H4 (cell line): ENCODE data around the gene ABHD17C. TPM values are rescaled to one million over a fixed set of nuclear protein-coding genes. Genes with fewer than 3 reads are reported as not detected.
"Not testable (repeated sequence)": the region's sequence is repeated elsewhere in the genome, so short reads cannot be mapped to it uniquely, and the experiment has no call there.

Experiments used
- DNase-seq: peaks from one replicate; pipeline ENCODE4 v3.0.0-alpha.2; 2015; ENCODE audit warnings: low spot score
- total RNA-seq: library from RNA; depleted of rRNA; stranded (reverse); fragments of >200 nt; shearing (Covaris generic); gene quantifications from 2 replicates; pipeline ENCODE4 v1.2.3, GENCODE V29; 2014; rRNA removed

Gene ABHD17C
- total RNA-seq, result 3.5 and 11.0 TPM in 2 replicates

DNA sequence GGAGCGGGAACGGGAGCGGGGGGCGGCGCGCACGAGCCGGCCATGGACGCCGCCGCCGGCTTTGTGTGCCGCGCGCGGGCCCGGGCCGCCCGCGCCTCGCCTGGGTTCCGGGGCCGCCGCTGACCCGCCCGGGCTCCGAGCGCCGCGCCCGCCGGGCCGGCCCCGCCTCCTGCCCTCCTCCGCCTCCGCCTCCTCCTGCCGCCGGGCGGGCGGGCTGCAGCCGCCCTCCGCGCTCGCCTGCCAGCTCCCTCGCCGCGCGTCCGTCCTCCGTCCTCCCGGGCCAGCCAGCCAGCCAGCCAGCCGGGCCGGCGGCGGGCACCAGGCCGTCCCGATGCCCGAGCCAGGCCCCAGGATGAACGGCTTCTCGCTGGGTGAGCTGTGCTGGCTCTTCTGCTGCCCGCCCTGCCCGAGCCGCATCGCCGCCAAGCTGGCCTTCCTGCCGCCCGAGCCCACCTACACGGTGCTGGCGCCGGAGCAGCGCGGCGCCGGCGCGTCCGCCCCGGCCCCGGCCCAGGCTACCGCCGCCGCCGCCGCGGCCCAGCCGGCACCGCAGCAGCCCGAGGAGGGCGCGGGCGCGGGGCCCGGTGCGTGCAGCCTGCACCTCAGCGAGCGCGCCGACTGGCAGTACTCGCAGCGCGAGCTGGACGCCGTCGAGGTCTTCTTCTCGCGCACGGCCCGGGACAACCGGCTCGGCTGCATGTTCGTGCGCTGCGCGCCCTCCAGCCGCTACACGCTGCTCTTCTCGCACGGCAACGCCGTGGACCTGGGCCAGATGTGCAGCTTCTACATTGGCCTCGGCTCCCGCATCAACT is at the start of gene ABHD17C:
TSS of gene ABHD17C (plus strand) at position 212 of the 812 bp plus-strand sequence. CDS start at position 332, 120 bp downstream.
- peak; percentile 18 for DNase-seq

DNA sequence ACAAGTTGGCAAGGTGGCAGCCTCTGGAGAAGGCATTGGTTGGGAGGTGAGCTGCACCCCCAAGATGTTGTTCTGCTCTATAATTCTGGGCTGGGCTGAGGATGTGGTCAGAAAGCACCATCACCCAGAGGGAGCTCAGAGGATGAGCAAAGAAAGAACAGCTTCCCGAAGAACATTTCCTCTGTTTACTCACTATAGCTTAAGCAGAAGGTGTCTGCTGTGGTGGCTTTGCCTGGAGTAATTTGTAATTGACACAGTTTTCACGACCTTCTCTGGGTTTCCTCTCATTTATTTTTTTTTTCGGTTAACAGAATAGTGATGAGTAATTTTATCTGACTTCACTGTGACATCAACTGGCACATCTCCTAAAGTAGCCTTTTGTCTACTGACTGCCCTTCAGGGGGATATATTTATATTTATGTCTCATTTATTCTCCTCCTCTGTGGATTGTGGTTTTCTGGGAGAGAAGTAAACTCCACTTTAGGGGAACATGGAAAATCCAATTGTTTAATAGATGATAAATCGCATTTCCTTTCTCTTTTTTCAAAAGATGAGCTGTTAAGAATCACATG is 49.5 kb upstream of the ABHD17C start:
- DNase-seq, result no peak

DNA sequence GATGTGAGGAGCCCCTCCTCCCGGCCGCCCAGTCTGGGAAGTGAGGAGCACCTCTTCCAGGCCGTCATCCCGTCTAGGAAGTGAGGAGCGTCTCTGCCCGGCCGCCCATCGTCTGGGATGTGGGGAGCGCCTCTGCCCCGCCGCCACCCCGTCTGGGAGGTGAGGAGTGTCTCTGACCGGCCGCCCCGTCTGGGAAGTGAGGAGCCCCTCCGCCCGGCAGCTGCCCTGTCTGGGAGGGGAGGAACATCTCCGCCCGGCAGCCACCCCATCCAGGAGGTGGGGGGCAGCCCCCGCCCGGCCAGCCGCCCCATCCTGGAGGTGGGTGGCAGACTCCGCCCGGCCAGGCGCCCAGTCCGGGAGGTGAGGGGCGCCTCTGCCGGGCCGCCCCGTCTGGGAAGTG is 47.7 kb upstream of the ABHD17C start:
- DNase-seq, result not testable (repeated sequence)

DNA sequence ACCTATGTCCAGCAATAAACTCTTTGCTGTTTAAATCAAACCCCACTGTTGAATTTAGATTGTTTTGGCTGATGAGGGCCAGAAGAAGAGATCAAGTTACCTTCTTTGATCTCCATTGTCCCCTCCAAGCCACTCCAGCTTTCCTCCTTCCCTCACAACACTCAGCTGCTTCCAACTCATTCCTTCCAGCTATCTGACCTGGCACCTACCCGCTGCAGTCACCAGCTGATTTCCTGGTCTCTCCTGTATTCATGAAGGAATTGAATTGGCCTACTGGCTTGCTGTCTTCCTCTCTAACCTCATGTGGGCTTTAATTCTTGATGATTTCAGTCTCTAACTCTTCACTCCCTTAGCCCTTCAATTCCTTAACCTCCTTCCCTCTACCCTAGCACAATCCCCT is 40.8 kb upstream of the ABHD17C start:
- DNase-seq, result no peak

DNA sequence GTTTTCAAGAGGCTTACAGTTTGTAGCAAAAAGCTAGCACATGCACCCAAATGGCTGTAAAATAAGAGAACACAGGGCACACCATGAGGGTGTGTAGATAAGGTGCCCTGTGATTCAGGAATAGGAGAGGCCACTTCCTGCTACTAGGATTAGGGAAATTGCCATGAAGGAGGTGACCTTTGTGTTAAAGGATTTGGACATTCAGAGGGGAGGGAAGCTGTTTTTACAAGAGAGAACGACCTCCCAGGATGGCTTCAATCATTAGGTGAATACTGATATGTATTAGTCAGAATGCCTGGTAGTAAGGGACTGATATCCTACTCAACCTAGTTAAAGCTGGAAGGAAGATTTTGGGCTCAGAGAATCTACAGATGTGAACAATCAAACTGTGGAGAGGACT is 35.7 kb upstream of the ABHD17C start:
- no peak for DNase-seq

DNA sequence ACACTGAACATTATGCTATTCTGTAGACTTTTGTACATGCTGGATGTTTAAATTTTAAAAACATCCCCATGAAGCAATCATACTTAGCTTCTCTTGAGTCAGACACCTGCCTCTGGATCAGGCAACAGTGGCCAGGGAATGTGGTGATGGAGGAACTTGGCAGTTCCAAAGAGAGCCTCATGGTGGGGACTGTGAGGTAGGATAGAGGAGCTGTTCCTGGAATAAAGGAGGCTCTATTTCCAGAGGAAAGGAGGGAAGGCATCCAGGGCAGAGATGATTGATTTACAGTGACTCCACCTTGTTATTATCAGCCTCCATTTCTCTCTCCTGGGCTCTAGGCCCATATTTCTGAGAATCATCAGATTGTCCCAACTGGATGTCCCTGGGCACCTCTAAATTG is 35.0 kb upstream of the ABHD17C start:
- peak; percentile 38 for DNase-seq

DNA sequence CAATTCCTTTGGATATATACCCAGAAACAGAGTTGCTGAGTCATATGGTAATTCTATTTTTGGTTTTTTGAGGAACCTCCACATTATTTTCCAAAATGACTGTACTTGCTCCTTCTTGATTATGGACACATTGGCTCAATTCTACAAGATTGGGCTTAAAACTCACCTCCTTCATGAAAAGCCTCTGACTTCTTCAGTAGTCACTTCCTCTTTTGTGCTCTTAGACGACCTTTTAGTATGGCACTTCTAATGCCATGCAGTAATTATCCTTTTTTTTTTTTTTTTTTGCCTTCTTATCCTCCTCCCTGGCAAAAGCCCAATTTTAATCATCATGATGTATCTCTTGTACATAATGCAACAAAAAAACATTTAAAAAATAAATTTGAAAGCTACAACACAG is 33.0 kb upstream of the ABHD17C start:
- DNase-seq, result no peak

DNA sequence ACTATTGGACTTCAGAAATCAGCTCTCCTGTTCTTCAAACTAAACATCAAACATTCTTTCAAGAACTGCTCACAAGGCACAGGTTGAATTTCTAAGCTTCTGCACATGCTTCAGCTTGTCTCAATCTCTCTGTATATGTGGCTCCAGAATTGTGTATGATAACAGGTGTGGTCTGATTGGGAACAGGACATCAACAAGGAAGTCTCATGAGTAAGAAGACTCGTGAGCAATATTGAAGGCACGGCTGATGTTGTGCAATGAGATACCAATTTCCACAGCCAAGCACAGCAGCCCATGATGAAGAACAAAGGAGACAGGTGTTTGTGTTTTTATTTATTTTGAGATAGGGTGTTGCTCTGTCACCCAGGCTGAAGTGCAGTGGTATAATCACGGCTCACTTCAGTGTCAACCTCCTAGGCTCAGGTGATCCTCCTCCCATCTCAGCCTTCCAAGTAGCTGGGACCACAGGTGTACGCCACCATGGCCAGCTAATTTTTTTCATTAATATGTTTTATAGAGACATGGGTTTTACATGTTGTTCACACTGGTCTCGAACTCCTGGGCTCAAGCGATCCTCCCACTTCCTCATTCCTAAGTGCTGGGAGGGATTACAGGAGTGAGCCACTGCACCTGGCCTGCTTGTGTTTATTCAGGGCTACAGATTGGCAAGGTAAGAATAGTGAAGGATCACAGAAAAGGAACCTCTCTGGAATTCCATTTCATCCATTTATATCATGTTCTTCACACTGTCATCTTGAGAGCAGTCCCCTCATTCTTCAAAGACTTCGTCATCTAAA is 32.2 kb upstream of the ABHD17C start:
- DNase-seq, result no peak

DNA sequence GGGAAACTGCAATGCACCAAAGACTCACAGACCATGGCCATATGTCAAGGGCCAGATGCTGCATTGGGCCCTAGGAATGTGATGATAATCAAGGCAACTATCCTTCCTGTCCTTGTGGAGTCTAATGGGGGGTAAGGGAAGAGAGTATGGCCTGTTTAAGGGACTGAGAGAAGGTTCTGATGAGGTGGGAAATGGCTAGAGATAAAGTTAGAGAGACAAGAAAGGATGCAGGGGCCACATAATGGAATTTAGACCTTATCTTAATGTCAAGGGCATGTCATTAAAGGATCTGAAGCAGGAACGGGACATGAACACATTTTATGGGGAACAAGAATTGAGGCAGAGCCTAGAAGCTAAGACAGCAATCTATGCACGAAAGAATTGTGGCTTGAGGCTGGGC is 30.0 kb upstream of the ABHD17C start:
- DNase-seq, result no peak

DNA sequence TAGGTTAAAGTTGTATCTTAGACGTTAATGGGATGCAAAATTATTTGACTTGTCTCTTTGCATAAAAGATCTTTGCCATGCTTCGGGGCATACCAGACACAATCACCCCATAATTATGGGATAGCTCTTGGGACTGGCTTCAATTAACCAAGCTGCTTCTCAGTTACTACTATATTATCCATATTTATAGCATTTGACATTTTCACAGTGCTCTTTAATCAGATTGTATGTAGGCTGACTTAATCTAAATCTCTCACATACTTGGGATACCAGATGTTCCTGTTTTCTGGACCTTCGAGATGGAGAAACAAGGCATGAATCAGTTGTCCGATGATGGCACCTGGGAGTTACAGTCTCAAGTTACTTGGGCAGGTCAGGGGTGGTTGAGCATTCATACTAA is 27.2 kb upstream of the ABHD17C start:
- DNase-seq, result no peak

DNA sequence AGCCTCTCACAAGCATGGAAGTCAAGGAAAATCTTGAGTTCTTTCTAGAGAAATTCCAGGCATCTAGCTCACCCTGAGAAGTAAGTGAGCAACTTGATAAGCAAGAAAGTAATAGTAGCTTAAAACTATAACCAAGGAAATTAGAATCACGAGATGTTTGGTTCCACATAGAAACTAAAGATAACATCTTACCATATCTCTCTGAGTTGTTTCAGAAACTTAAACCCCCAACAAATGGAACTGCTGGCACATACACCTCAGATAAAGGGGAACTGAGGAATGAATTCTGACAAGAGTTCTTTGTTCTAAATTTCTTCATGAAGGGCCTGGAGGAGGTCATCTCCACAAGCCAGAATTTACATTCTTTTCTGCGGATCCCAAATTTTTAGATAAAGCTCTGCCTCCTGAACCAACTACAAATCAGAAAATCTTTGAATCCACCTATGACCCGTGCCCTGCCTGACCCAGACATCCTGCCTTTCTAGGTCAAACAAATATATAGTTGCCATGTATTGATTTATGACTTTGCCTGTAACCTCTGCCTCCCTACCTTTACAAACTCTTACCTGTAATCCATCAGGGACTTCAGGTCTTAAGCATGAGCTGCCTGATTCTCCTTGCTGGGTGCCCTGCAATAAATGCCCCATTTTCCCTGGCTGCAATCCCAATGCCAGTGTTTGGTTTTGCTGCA is 26.4 kb upstream of the ABHD17C start:
- no peak for DNase-seq

DNA sequence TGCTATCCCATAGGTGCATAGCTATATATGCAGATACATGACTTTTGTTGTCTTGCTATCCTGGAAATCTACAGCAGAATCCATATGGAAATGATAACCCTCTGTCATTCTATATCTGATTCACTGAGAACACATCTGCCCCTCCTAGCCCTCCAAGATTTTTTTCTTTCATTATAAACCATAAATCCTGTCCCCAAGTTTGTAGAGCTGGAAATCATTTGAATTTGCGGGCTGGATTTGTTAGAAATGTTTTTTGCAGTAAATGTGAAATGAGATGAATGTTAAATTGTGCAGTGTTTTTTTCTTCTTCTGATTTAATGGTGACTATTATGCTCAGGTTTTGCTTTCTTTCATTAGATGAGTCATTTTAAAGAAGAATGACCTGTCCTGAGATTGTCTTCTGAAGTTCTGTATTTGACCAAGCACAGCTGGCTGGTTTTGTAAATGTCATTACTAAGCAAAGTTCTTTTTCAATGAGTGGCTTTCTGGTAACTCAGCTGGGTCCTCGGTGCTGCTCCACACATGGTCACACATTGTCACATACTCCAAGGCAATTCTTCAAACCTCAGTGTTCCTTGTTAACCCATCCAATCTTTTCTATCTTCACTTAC is 25.3 kb upstream of the ABHD17C start:
- DNase-seq, result no peak

DNA sequence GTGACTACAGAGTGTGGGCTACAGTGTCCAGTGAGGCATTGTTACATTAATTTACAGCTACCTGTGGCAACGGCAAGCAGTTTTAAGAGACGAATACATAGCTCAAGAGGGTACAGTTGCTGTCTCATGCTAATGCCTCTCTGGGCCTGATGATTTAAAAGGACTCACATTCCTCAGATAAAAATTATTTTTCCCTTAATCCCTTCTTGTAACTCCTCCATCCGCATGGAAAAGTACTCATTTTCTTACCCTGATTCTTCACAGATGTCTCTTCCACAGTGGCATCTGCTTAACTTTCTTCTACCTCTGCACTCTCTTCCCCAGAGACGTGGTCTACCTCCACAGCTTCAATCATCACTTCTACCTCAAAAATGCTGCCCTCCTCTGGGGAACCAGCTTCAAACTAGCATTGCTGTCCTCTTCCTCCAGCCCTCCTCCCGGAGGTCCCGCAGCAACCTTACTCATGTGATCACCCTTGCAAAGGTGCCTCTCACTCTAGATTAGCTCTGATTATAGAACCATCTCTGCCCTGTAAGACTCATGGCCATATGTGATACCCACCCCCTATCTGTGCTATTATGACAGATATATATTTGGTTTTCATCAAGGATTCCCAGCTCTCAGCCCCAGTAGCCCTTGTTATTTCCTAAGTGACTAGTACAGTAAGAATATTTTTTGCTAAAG is 21.4 kb upstream of the ABHD17C start:
- no peak for DNase-seq

DNA sequence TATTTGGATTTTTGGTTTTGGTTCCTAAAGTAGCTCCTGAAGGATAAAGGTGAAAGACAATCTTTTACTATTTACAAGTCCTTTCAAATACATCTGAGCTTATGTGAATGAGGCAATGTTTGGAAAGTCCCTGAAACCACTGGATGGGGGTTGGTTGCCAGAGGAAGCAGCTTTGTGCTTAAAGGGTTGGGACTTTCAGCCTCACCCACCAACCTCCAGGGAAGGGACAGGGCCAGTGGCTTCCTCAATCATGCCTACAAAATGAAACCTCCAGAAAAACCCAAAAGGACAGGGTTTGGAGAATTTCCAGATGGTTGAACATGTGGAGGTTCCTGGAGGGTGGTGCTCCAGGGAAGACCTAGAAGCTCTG is 20.9 kb upstream of the ABHD17C start:
- DNase-seq, result peak; percentile 17

DNA sequence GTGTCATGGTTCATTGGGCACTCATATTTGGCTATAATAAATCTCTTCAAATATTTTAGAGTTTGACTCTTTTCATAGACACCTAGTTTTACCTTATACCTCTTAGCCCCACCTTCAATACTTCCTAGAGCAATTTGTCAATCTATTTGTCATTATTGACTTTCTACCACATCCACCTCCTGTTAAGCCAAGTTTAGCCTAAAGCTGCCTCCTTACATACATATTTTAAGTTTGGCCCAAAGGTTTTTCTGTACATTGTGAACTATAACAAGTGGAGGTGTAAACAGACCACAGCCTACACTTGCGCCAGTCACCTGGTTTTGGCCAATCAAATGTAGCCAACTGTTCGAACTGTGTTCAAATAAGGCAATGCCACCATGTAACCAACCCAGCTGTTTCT is 18.1 kb upstream of the ABHD17C start:
- DNase-seq, result no peak

DNA sequence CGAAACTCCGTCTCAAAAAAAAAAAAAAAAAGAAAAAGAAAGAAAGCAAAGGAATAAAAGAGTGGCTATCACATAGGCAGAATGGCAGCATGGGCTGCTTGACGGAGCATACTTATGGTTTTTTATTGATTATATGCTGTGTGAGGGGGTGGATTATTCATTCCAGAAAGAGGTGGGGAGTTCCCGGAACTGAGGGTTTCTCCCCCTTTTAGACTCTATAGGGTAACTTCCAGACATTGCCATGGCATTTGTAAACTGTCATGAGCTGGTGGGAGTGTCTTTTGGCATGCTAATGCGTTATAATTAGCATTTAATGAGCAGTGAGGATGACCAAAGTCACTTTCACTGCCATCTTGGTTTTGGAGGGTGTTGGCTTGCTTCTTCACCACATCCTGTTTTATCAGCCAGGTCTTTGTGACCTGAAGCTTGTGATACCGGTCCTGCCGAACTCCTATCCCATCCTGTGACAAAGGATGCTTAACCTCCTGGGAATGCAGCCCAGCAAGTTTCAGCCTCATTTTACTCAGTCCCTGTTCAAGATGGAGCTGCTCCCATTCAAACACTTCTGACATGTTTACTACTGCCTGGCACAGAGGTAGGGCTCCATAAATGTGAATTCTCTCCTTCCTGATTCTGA is 15.8 kb upstream of the ABHD17C start:
- no peak for DNase-seq

DNA sequence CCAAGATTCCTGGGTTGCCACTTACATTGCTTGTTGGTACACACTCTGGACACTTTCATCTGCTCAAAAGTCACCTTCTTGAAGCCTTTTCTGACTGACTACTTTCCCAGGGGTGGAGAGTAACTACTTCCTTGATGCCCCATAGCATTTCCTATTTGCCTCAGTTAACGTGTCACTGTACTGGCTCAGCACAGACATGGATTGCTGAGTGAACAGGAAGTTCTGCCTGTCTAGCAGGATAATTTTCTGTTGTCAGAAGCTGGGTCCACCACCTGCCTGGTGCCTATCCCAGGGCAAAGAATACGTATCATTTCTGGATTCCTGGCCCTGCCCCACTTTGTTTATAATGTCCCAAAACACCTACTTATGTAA is 15.3 kb upstream of the ABHD17C start:
- no peak for DNase-seq

DNA sequence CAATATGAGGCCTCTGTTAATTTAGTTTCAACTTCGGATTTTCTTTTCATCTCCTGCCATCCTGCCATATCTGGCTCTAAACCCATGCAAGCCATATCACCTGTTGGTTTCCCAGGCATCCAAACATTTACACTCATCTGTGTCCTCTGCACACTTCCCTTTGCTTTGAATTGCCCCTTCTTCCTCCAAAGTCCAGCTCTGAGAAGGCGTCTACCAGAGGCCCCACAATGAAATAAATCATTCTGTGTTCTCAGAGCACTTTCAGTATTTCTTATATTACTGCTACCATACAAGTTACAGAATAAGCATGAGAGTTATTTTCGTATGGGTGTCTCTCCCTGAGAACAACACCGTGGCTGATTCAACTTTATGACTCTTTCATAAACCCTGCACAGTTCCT is 12.9 kb upstream of the ABHD17C start:
- no peak for DNase-seq

DNA sequence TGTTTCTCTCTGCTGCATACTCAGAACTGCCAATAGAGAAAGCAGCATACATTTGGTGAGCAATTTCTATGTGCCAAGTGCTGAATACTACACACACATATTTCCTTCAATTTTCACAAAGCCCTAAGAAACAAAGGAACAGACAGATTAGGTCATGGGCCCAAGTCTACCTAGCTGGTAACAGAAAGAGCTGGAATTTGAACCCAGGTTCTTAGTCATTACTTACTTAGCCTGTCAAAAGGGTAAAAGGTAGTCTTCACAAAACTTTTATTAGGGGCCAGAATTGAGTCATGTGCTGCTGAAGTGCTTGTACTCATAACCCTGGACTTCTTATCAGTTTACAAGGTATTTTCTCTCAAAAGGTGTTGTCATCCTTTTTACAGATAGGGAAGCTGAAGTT is 10.4 kb upstream of the ABHD17C start:
- no peak for DNase-seq

DNA sequence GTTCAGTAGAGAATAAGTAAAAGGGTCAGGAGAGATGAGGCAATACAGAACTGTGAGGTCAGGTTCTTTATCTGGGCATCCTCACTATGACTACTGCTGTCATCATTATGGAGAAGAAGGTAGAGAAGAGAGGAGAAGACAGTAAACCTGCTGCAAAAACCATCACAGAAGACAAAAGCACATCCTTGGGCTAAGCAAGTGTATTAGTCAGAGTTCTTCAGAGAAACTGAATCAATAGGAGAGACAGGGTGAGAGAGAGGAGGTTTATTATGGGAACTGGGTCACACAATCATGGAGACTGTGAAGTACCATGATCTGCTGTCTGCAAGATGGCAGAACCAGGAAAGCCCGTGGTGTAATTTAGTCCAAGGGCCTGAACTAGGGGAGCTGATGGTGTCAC is 9.5 kb upstream of the ABHD17C start:
- no peak for DNase-seq

DNA sequence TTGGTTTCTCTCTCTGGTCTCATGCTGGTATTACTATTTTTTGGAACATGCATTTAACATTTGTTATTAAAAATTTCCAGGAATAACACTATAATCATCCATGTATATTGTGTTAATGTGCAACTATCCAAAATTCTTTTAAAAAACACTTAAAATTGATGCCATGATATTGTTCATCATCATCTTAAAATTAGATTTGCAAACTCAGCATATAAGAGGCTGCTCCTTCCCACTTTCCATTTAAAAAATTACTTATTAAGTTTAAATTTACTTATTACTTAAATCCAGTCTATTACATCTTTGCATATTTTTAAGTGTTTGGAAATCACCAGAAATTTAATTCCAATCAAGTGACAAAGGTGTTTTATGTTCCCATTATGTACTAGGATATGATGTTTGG is 5.8 kb upstream of the ABHD17C start:
- no peak for DNase-seq
